ENCODE results near the gene ADGRD1.

GRCh38 chr12:131098178-131098981, 144.7 kb downstream of the ADGRD1 start:
- no peak for TF ChIP-seq GABPA (IDR thresholded peaks at IDR 0.05; ENCODE audit: low read depth)
- TF ChIP-seq CTCF (IDR thresholded peaks at IDR 0.05; ENCODE audit: insufficient read depth, low read length) = no peak
